SKM-1 (cell line): ENCODE data around the gene DST.

Experiments used
- DNase-seq: peaks from one replicate; lab custom pipeline; 2025; ENCODE audit not compliant: unreplicated experiment; lab: John Stamatoyannopoulos, UW

DST gene

DNA sequence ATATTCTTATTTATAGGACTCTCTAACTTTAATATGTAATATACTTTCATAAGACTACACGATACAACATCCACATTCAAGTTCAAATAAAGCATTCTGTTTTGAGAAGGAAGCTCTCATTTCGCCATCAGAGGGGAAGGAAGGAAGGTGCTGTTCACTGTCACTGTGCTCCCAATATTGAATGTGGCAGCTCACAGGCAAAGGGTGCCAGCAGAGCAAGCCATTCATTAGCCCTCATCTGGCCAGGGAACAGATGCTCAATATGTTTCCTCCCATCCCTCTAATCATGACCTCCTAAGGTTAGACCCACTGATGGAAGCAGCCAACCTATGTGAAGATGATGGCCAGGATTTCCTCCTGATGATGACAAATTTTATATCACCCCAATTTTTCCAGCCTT, 154.4 kb downstream of the DST start:
- no peak for DNase-seq

DNA sequence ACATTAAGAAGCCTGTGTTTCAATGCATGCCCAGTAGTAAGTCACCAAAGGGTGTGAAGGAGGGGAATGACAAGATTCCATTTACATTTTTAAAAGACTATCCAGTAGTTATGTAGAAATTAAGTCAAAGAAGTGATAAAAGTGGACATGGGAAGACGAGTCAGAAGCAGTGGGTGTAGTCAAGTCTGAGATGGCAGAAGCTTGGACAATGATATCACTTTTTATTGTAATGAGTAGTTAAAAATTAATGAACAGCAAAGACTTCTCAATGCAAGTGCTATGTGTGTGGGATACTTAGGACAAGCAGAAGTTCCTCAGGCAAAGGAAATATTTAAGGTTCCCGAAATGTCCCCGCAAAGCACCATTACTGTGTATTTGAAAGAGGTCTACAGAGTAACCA, 156.0 kb downstream of the DST start:
- DNase-seq, result no peak

DNA sequence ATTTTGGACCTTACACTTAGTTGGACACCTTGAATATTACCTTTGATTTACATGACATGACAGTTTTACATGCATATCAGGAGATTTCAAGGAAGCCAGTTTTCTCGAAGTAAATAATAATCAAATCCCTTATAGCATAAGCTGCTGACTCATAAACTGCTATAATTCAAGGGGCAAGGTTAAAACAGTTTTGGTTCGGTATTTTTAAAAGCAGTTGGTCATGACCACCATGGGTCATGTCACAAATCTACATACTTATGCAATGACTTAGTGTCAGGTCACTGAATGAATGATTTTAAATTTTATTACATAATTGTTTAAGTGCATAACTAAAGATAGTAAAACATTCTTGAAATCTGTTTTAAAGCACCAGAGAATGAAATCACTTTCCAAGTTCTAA, 158.0 kb downstream of the DST start:
- DNase-seq, result no peak

DNA sequence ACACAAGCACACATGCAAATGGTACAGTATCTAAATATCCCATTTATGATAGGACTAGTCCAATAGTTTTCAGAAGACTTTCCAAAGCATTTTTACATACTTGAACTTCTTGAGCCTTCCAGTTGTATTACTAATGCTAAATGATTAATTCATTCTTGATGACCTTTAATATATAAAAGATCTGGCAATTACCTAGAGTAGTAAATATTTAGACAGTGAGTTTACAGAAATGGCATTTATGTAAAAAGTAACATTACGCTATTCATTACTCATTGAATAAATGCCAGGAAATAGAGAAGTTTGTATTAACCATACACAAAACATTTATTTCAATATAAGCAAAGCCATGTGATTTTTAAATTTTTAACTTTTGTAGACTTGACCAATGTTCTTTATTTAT, 158.8 kb downstream of the DST start:
- no peak for DNase-seq

DNA sequence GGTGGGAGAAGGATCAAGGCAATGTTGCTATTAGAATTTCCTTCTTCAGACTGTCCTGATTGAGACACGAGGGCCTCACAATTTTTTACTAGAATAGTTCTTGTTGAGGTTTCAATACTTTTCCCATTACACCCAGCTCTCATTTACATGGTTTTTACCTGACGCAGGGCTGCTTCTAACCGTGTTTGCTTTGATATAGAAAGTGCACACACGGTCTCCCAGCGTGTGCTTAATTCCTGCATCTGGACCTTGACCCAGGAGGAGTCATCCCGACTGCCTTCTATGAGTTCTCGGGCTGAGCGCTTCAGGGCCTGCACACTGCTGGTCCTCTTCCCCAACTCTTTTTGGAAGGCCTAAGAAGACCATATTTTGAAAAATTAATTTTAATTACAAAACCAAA, 160.2 kb downstream of the DST start:
- DNase-seq, result no peak

DNA sequence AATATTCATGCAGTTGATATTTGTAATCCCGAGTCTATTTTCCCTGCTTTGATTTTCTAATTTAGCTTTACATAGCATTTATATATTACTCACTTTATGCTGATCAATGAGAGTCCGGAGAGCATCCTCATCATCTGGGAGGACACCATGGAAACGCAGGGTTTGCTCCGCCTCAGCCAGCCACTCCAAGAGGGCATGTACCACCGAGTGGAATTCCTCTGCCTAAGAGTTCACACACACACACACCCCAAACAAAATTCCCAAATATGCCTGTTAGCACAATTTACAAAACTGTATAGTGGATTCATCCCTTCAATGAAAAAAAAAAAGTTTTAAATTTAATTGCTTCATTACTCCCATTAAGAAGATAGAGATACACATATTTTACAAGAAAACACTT, 160.7 kb downstream of the DST start:
- DNase-seq, result no peak

DNA sequence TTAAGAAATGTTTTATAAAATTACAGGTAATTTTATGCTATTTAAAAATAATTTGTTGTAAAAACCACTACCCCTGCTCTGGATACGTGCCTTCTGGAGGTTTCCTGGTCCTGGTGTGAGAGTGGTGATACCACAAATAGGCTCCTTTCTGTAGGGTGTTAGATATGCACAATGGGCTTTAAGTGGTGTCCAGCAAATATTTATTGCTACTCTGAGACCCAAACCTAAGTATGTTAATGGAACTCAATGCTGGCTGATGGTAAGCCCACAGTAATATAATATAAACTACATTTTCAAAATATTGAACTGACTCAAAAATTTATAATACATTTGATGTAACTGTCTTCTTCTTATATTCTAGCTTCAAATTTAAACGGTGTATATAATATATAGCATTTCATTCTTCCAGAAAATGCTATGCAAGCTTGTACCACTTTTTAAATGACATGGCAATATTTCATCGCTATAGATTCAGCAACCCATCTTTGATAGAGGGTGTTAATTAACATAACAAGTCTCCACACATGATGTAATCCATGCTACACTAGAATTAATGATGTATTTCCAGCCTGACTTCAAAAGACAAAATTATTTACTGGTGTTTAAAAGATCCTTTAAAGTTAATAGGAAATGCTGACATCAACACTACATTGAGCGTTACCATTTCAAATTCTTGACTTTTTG, 161.9 kb downstream of the DST start:
- DNase-seq, result no peak

DNA sequence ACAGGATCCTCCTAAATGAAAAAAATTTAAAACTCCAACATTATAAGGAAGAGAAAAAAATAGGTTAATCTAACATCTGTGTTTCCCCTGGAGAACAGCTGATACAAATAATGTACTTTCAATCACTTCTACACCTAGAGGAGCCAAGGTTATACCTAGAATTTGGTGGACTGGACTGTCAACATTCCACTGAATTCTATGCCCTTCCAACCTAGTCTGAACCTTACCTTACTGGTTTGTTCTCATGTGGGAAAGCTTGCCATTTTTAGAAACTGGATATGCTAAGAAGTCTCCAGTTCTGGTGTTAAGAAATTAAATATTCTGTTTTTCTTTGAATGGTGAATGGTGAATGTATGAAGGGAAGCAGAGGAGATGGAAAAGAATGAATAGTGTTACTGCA, 162.4 kb downstream of the DST start:
- no peak for DNase-seq

DNA sequence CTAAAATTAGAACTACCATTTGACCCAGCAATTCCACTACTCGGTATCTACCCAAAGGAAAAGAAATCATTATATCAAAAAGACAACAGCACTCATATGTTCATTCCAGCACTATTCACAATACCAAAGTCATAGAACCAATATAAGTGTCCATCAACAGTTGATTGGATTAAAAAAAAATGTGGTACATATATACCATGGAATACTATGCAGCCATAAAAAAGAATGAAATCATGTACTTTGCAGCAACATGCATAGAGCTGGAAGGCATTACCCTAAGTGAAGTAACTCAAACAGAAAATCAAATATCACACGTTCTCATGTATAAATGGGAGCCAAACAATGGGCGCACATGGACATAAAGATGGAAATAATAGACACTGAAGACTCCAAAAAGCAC, 163.3 kb downstream of the DST start:
- DNase-seq, result no peak

DNA sequence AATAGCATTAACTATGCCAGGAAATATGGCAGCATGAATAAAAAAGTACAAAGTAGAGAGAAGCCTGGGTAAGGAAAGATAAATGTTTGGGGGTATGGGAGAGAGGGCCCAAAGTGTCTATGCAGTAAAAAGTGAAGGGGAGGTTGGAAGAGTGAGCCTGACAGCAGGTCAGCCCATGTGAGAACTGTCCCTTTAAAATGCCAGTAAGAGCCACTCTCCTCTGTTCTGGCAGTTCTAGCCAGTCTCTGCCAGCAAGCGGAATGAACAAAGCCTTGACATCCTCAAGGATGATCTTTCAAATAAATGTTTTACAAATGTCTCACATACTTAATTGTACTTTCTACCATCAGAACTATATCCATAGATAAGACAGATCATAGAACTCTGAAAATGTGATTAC, 164.5 kb downstream of the DST start:
- DNase-seq, result no peak

DNA sequence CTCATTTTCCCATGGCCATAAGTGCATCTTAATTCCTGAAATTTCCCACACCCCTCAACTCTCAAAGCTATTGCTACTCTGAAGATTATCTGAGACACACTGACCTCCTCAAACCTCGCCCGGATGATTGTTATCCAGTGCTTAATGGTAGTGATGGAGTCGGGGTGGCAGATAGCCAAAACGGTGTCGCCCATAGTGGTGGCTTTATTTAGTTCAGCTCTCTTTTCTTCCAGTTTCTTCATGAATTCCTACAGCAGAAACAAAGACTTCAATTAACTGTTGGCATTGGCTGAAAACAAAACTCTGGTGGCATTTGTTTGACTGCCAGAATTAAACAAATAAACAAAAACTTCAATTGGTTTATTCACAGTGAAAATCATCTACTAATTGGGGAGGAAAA, 165.4 kb downstream of the DST start:
- DNase-seq, result no peak

DNA sequence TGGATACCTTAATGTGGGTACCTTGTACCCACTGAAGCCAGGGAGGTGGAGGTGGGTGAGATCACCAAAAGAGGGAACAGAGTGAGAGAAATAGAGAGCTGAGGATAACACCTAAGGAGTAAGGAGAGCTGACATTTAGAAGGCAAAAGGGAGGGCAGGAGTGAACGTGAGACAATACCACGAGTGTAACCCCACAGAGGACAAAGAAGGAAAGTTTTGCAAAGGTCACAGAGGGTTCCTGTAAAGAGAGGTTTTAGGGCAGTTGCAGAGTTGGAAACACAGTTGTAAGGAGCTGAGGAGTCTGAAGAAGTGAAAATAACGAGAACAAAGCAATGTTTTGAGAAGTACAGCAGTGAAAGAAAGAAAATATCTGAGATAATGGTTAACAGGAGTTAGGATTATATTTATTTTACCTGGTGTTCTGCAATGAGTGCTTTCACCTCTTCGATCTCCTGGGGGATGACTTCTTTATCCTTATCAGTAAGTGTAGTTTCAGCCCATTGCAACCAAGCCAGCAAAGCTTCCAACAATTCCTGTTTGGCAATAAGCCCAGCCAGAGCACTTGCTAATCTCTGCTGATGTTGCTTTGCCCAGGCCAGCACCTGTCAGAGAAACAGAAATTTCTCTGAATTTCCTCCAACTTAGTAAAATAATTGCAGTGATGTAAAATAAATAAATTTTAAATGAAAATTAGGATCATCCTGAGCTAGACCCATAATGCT, 166.8 kb downstream of the DST start:
- DNase-seq, result no peak

DNA sequence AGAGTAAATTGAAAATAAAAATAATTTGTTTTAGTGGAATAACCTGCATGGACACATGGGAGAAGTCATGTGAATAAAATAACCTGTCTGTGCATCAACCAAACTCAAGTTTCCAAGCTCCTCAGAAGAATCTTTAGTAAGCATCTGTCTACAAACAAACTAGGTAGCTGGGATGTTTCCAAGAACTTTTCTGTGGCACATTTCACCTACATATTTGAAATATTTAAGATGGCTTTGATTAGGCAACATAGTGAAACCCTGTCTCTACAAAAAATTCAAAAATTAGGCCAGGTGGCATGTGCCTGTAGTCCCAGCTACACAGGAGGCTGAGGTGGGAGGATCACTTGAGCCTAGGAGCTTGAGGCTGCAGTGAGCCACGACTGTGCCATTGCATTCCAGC, 168.2 kb downstream of the DST start:
- no peak for DNase-seq

DNA sequence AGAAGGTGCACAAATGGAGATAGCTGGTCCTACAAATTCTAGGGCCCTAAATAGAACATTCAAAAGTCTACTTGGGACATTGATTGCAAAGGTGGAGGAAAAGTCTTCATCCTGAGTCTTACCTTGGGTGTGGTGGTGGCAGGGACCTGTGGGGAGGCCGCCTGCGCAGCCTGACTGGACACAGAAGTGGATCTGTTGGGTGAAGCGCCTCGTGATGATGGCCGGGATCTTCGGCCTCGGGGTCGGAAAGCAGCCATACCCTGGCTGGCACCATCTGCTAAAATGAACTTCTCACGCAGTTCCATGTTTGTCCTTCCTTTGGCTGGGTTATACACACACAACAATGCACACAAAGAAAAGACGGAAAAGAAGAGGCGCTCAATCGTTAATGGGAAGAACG, 179.2 kb downstream of the DST start:
- DNase-seq, result no peak

DNA sequence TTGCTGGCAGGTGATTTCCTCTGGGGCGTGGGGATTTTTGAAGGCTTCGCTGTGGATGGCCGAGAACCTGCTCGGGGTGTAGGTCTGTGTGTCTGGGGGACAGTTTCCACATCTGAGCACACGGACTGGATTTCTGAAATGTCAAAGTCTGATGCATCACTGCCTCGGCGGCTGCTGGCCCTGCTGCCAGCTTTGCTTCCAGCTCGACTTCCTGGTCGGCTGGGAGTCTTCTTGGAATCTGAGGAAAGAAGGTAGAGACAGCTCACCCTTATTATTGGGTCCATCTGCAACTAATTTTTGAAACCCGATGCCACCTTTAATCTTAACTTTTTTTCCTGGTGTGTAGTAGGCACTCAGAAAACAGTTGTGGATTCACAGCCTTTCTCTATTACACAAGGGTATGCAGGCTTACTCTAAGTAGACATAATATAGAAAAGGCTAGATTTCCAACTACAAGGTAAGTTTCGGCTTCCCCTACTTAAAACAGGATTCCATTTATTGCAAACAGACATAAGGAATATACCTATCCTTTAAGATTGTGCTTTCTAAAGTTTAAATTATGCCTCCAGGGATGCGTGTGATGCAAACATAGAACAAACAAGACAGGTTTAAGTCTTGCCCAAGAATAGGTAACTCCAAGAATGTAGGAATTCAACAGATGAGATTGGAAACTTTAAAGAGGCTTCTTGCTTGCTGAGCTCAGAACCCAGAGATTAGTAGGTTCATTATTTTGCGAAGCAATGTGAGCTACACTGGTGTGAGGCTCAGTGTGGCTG, 183.5 kb downstream of the DST start:
- DNase-seq, result no peak

DNA sequence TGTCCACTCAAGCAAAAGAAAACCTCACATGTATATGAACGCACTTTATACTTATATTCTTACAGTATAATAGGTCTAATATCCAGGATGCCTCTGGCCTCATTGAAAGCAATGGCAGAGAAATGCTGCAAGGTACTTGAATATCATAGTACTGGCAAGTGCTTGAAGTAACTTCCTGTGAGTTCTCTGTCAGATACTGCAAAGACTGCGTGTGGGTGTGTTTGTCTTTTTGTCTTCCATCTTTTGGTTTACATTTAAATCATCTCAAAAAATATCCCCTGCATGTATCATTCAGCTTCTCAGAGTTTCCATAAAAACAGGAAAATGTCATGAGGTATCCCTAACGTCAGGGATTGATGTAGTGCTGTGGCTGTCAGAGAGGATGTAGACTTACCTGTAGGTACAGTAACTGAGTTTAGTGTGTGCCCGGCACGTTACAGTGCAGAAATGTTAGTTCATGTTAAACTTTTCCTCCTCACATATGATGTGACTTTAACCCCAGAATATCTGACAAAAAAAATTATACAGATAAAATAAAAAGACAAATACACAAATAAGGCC, 184.3 kb downstream of the DST start:
- DNase-seq, result no peak

DNA sequence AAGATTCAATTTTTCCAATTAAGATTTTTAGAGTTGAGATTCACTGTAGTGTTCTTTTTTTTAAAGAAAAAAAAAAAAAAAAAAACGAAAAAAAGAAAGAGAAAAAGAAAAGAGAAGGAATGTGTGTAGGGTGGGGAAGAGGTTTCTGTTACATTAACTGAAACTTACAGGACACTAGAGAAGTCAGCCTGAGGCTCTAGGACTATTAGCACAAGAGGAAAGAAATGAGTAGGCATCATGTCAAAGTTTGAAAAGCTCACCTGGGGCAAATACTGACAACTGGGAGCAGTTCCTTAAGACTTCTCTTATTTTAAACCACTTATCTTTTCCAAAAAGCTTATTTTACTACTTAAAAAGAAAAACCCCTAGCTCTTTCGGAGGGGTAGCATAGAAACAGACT, 185.9 kb downstream of the DST start:
- no peak for DNase-seq

DNA sequence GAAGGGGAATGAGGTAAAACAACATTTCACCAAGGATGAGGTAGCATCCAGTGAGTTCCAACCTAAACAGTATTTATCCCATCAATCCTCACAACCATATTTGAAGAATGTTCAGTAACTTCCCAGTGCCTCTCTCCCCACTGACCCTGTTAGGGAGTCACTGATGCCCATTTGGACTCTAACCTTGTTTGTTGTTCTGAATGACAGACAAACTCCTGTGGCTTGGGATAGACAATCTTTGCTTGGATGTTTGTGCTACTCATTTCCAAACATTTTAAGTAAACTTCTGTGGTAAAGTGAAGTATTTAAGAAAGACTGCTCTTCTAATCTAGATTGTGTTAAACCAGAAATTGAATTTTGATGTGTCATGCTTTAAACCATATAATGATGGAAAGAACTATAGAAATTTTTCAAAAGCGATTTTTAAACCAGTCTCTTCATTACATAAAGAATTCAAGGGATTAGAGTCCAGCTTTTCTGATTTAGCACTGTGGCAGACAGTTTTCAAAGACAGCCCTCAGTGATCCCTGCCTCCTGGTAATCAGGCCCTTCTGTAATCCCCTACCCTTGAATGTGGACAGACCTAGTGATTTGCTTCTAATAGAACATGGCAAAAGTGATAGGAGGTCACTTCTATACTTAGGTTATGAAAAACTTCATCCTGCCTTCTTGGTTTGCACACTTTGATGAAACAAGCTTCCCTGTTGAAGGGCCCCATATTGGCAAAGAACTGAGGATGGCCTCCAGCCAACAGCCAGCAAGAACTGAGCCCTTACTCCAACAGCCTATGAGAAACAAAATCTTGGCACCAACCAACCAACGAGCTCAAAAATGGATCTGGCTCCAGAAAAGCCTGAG, 191.6 kb downstream of the DST start:
- DNase-seq, result no peak

DNA sequence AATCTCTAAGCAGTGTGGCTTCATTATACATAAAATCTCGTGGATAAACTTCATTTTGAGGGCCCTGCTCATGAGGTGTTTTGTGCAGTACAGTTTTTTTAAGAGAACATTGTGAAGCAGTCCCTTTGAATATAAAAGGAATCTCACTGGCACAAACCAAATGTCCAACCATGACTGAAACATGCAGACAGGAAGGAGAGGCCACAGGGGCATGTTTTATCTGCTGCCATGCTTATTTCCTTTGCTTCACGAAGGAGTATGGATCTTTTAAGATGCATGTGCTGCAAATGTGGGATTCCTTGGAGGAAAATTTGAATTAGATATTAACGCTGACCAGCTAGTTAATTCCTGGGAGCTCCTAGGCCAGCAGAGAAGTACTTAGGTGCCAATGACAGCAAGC, 192.3 kb downstream of the DST start:
- no peak for DNase-seq

DNA sequence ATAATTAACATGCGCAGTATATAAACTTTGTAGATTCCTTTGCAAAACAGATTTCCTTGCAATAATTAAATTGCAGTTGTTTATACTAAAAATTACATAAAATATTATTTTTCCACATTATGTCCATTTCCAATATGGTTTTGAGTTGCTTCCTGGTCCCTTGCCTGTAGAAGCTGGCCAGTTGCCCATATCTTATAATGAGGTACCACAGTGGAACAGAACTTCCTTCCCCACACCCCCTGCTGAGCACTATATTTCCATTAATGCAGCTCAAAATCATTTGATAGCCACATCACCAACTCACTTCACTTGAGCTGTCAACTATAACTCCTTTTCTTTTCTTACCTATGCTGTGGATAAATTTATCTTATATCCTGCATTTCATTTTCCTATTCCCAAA, 194.6 kb downstream of the DST start:
- no peak for DNase-seq

DNA sequence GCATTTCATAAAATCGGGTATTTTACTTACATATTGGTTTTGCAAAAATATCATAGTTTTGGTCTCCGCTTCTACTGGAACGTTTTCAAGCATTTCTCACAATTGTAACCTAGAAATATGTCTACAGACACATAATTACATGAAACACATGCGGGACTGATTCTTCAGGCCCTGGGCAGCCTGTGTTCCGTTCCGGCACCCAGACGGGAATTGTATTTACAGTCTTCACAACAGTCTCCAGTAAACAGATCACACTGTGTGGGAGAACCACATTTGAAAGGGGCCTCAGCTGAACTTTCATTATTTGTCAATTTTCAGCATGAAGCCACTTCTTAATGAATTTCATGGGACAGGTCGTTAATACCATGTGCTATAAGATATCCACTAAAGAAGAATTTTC, 196.9 kb downstream of the DST start:
- DNase-seq, result no peak
